ENCODE measurements around the gene MRC1.

DNA sequence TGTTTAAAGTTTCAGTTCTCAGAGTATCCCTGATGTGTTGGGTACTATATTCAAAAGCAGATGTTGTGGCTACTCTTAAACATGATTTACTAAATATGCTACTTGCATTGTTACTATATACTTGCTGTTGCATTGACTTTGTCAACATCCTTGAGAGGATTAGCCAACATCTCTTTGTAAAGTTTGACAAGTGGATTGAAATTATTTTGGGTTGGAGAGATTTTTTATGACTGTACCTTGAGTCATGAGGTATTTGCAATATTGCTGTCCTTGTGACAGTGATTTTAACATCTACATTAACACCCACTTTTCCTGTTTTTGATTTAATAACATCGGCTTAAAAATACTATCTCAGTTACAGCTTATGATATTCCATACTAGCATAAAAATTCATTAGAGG lies 31.9 kb downstream of the MRC1 start:
- TF ChIP-seq CTCF (IDR thresholded peaks at IDR 0.05) (no peak), POLR2A (IDR thresholded peaks at IDR 0.05) (no peak), POLR2AphosphoS5 (IDR thresholded peaks at IDR 0.05) (no peak), EP300 (IDR thresholded peaks at IDR 0.05) (no peak)

All from gastroesophageal sphincter (tissue), 3 donors.